ENCODE data around the gene LLGL2.

LLGL2 gene

DNA sequence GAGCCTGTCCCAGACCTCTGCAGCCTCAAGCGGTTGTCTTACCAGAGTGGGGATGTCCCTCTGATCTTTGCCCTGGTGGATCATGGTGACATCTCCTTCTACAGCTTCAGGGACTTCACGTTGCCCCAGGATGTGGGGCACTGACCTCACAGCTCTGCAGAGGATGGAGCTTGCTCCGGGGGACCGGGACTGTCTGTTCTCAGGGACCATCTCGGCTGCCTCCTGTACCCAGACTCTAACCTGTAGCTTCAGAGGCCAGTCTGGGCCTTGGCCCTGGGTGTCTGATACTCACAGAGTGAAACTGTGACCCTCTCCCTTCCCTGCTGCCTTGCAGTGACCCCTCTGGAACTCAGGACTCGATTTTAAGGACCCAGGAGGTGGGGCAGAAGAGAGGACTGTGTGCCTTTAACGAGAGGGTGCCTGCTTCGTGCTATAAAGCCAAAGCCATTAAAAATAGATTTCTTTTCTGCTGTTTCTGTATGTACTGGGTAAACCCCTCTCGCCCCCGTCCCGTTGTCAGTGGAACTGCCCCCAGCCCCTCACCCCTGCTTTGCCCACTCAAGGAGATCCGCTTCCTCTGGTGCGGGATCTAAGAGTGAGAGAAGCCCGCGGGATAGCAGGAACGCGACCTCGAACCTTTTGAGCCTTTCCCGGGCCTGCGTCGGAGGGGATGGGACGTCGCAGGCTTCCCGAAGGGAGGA is 1.1 kb upstream of the LLGL2 start:
- TF ChIP-seq, protein P1, sequence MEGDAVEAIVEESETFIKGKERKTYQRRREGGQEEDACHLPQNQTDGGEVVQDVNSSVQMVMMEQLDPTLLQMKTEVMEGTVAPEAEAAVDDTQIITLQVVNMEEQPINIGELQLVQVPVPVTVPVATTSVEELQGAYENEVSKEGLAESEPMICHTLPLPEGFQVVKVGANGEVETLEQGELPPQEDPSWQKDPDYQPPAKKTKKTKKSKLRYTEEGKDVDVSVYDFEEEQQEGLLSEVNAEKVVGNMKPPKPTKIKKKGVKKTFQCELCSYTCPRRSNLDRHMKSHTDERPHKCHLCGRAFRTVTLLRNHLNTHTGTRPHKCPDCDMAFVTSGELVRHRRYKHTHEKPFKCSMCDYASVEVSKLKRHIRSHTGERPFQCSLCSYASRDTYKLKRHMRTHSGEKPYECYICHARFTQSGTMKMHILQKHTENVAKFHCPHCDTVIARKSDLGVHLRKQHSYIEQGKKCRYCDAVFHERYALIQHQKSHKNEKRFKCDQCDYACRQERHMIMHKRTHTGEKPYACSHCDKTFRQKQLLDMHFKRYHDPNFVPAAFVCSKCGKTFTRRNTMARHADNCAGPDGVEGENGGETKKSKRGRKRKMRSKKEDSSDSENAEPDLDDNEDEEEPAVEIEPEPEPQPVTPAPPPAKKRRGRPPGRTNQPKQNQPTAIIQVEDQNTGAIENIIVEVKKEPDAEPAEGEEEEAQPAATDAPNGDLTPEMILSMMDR (IDR thresholded peaks at IDR 0.05; ENCODE audit: insufficient read depth, missing control alignments) = no peak
- no peak for DNase-seq (ENCODE audit: insufficient read length, low spot score)
- no peak for FAIRE-seq

DNA sequence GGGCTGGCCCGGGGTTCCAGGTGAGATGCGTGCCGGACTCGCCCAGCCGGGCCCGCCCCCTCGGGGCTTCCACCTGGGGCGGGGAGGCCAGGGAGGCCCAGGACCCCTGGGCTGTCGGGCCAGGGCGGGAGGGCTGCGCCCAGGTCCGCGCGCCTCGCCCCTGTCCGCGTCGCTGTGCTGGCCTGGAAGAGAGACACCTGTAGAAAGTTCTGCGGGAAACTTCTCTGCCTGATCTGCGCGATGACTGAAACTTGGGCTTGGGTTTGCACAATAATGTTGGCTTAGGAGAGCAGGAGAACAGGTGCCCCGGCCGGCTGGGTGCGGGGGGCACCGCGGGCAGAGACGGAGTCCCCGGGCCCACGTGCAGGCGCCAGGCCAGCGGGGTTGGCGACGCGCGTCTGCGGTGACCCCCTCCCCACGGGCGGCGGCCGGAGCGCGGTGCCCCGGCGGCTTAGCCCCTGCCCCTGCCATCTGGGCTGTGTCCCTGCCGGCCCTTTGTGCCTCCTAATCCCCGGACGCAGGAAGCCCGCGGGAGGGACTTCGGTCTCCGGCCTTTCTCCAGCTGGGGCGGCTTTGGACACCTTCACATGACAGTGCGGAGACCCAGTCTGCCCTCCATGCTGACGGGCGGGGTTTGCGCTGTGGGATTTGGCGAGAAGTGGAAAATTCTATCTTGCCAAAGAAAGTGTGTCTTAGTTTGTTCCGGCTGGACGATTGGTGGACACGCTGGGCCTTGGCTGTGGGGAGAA is 483 bp downstream of the LLGL2 start:
- FAIRE-seq (no peak), DNase-seq (ENCODE audit: insufficient read length, low spot score) (no peak)
- TF ChIP-seq, protein P1 (IDR thresholded peaks at IDR 0.05; ENCODE audit: insufficient read depth, missing control alignments) = no peak

DNA sequence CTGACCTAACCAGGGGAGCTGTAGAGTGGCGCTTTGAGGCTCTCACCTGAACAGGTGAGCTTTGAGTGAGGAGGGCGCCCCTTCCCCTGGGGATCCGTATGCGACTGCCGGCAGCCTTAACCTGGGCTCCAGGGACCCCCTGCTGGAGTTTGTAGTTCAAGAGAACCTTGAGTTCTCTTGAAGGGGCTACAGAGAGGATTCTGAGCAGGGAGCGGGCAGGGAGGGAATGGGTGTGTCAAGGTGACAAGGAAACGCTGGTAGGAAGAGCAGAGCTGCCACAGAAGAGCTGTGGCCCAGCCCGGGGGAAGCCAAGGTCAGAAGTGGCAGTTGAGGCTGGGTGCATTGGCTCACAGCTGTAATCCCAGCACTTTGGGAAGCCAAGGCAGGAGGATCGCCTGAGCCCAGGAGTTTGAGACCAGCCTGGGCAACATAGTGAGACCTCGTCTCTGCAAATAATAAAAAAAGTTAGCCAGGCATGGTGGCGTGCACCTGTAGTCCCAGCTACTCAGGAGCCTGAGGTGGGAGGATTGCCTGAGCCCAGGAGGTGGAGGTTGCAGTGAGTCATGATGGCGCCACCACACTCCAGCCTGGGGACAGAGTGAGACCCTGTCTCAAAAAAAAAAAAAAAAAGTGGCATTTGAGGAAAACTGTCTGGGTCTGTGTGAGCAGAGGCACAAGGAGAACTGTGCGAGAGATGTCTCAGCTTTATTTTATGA is 1.2 kb downstream of the LLGL2 start:
- no peak for FAIRE-seq
- TF ChIP-seq, protein P1 (IDR thresholded peaks at IDR 0.05; ENCODE audit: insufficient read depth, missing control alignments) = no peak
- no peak for DNase-seq (ENCODE audit: insufficient read length, low spot score)

DNA sequence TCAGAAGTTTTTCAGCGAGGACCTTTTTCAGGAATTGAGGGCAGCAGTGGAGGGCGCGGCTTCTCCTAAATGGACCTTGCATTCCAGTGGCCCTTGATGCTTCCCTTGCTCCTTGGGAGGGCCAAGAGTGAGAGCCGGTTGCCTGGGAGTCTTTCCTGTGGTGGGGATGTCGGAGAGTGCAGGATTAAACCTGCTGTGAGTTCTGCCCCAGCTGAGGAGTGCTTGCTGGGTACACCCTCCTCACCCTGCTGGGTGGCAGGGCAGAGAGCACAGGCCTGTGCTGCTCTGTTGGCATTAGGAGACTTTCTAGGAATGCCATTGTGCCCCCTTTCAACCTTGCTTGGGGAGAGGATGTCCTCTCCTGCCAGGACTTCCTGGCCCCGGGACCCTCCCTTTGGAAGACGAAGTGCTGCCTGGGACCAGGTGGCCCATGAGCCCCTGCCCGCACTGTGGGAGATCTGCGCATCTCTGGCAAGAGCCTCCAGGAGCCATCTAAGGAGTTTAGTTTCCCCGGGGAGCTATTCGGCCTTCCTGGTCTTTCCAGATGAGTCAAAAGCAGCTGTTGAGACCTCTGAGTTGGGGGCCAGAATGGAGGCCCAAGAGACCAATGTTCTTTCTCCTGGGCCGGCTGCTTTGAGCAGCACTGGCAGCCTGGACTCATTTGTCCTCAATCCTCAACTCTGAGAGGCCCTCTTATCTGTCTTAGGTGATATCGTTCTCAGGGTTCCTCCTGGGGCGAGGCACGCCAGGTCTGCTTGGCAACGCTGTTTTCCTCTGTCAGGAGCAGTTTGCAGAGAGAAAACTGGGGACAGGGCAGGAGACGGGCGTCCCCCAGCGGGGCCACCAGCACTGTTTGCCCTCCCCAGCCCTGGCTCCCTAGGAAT is 5.6 kb downstream of the LLGL2 start:
- no peak for FAIRE-seq

DNA sequence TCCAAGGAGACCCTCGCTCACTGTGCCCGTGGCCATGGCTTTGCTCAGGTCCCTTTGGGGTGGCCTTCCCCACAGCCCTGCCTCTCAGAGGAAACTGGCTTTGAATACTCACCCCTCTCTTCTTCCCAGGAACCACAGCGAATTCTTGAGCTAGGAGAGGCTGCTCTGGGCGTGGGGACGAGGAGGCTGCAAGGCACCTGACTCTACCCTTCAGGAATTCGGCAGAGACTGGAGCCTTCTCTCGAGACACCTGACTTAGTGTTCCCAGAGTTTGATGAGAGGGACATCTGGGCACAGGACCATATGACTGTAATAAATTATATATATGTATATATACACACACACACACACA is 6.2 kb downstream of the LLGL2 start:
- no peak for DNase-seq (ENCODE audit: insufficient read length, low spot score)
- FAIRE-seq = no peak

More for the DNA sequence above, 5.6 kb downstream of the LLGL2 start:
- DNase-seq (ENCODE audit: insufficient read length, low spot score) = no peak
- TF ChIP-seq, protein P1 (IDR thresholded peaks at IDR 0.05; ENCODE audit: insufficient read depth, missing control alignments) = no peak

DNA sequence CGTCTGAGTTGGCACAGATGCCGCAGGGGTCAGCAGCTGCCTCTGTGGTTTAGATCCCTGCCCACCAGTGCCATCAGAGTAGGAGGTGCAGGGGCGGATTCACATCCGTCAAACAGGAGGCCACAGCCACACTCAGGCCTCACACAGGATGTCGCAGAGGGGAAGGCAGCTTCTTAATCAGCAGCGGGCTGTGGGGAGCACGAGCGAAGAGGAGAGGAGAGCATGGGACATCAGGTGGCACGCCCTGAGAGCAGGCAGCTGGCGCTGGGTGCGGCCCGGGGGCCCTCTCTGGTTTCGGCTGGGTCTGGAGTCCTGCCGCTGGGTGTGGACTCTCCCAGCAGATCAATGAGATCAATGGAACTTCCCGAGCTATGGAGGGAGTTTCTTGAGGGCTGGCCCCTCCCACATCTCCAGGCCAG is 9.6 kb downstream of the LLGL2 start:
- no peak for DNase-seq (ENCODE audit: insufficient read length, low spot score)
- TF ChIP-seq, protein P1 (IDR thresholded peaks at IDR 0.05; ENCODE audit: insufficient read depth, missing control alignments) = no peak
- no peak for FAIRE-seq

More for the DNA sequence above, 6.2 kb downstream of the LLGL2 start:
- TF ChIP-seq, protein P1 (IDR thresholded peaks at IDR 0.05; ENCODE audit: insufficient read depth, missing control alignments) = no peak

All from D721Med (cell line).